ENCODE results near the gene C9orf78.
"Not testable (repeated sequence)": the region's sequence is repeated elsewhere in the genome, so short reads cannot be mapped to it uniquely, and the experiment has no call there.

C9orf78 gene

GRCh38 chr9:129810116-129810515 is 25.0 kb downstream of the C9orf78 start:
- no peak for DNase-seq (ENCODE audit: low spot score)

GRCh38 chr9:129809346-129809745 is 25.7 kb downstream of the C9orf78 start:
- DNase-seq (ENCODE audit: low spot score) = no peak

- DNase-seq (ENCODE audit: low spot score) = no peak
Observed at GRCh38 chr9:129806061-129806460, 29.0 kb downstream of the C9orf78 start.

- DNase-seq (ENCODE audit: low spot score) = no peak
Observed at GRCh38 chr9:129803676-129804060, 31.4 kb downstream of the C9orf78 start.

GRCh38 chr9:129802833-129803675 is 32.0 kb downstream of the C9orf78 start, which contains the start of gene TOR1B:
Gene TOR1B (plus strand): TSS chr9:129803184. CDS start chr9:129803213, 29 bp downstream.
- peak; percentile 94 for DNase-seq (ENCODE audit: low spot score)

GRCh38 chr9:129801504-129801903 is 33.6 kb downstream of the C9orf78 start:
- DNase-seq (ENCODE audit: low spot score) = no peak

GRCh38 chr9:129798973-129799372 is 36.1 kb downstream of the C9orf78 start:
- no peak for DNase-seq (ENCODE audit: low spot score)

- DNase-seq (ENCODE audit: low spot score) = not testable (repeated sequence)
Observed at GRCh38 chr9:129796029-129796428, 39.0 kb downstream of the C9orf78 start.

GRCh38 chr9:129794549-129794948 is 40.5 kb downstream of the C9orf78 start:
- no peak for DNase-seq (ENCODE audit: low spot score)

- DNase-seq (ENCODE audit: low spot score) = no peak
Observed at GRCh38 chr9:129786481-129786880, 48.6 kb downstream of the C9orf78 start.

- DNase-seq (ENCODE audit: low spot score) = no peak
Observed at GRCh38 chr9:129785866-129786265, 49.2 kb downstream of the C9orf78 start.

- not testable (repeated sequence) for DNase-seq (ENCODE audit: low spot score)
Observed at GRCh38 chr9:129784970-129785369, 50.1 kb downstream of the C9orf78 start.

- DNase-seq (ENCODE audit: low spot score) = peak; percentile 50
Observed at GRCh38 chr9:129783516-129784361, 51.3 kb downstream of the C9orf78 start.

GRCh38 chr9:129781981-129782380 is 53.1 kb downstream of the C9orf78 start:
- DNase-seq (ENCODE audit: low spot score) = no peak

- DNase-seq (ENCODE audit: low spot score) = no peak
Observed at GRCh38 chr9:129781131-129781530, 53.9 kb downstream of the C9orf78 start.

GRCh38 chr9:129779560-129780190 is 55.4 kb downstream of the C9orf78 start:
- no peak for DNase-seq (ENCODE audit: low spot score)

GRCh38 chr9:129778469-129778868 is 56.6 kb downstream of the C9orf78 start:
- DNase-seq (ENCODE audit: low spot score) = no peak

- no peak for DNase-seq (ENCODE audit: low spot score)
Observed at GRCh38 chr9:129777769-129778130, 57.3 kb downstream of the C9orf78 start.

Data from putamen (tissue), 1 donor.